ENCODE measurements around the gene FBXW11.
"Not testable (repeated sequence)": the region's sequence is repeated elsewhere in the genome, so short reads cannot be mapped to it uniquely, and the experiment has no call there.

Gene FBXW11

GRCh38 chr5:171906703-171907590 is 99.5 kb downstream of the FBXW11 start:
- DNase-seq = no peak

- DNase-seq = no peak
Observed at GRCh38 chr5:171906066-171906570, 100.3 kb downstream of the FBXW11 start.

GRCh38 chr5:171904886-171905285 is 101.6 kb downstream of the FBXW11 start:
- DNase-seq = no peak

- DNase-seq = no peak
Observed at GRCh38 chr5:171901764-171902163, 104.7 kb downstream of the FBXW11 start.

- no peak for DNase-seq
Observed at GRCh38 chr5:171899792-171900191, 106.6 kb downstream of the FBXW11 start.

- no peak for DNase-seq
Observed at GRCh38 chr5:171898879-171899278, 107.6 kb downstream of the FBXW11 start.

GRCh38 chr5:171898386-171898785 is 108.1 kb downstream of the FBXW11 start:
- no peak for DNase-seq

GRCh38 chr5:171897231-171897630 is 109.2 kb downstream of the FBXW11 start:
- no peak for DNase-seq

GRCh38 chr5:171895081-171895480 is 111.4 kb downstream of the FBXW11 start:
- no peak for DNase-seq

- DNase-seq = no peak
Observed at GRCh38 chr5:171893290-171893886, 113.0 kb downstream of the FBXW11 start.

- no peak for DNase-seq
Observed at GRCh38 chr5:171891595-171891994, 114.8 kb downstream of the FBXW11 start.

- DNase-seq = no peak
Observed at GRCh38 chr5:171891150-171891549, 115.3 kb downstream of the FBXW11 start.

- DNase-seq = no peak
Observed at GRCh38 chr5:171888051-171888481, 118.4 kb downstream of the FBXW11 start.

GRCh38 chr5:171886037-171886436 is 120.4 kb downstream of the FBXW11 start:
- not testable (repeated sequence) for DNase-seq

GRCh38 chr5:171882118-171882517 is 124.3 kb downstream of the FBXW11 start:
- no peak for DNase-seq

- no peak for DNase-seq
Observed at GRCh38 chr5:171874234-171874633, 132.2 kb downstream of the FBXW11 start.

- no peak for DNase-seq
Observed at GRCh38 chr5:171872666-171873065, 133.8 kb downstream of the FBXW11 start.

- no peak for DNase-seq
Observed at GRCh38 chr5:171871711-171872110, 134.7 kb downstream of the FBXW11 start.

GRCh38 chr5:171869956-171870355 is 136.5 kb downstream of the FBXW11 start:
- no peak for DNase-seq

GRCh38 chr5:171868236-171868635 is 138.2 kb downstream of the FBXW11 start:
- DNase-seq = no peak

- no peak for DNase-seq
Observed at GRCh38 chr5:171867786-171868185, 138.7 kb downstream of the FBXW11 start.

GRCh38 chr5:171865471-171865870 is 141.0 kb downstream of the FBXW11 start:
- DNase-seq = no peak

GRCh38 chr5:171863935-171864334 is 142.5 kb downstream of the FBXW11 start:
- no peak for DNase-seq

- DNase-seq = no peak
Observed at GRCh38 chr5:171862624-171863023, 143.8 kb downstream of the FBXW11 start.

All from central memory CD4-positive, alpha-beta T cell (primary cell).